ENCODE results near the gene MCM5.

Gene MCM5

DNA sequence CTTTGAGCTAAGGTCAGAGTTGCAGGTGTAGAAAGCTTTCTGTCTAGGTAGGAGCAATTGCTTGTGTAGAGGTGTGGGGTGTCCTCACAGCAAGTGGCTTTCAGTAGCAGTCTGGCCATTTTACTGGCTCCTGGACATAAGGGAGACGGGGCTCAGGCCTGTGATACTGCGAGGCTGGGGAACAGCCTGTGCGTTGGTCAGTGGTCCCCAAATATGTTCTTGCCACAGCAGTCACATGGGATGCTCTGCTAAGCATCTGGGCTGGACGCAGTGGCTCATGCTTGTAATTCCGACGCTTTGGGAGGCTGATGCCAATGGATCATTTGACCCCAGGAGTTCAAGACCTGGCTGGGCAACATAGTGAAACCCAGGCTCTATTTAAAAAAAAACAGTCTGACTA lies 1.9 kb downstream of the MCM5 start:
- Histone ChIP-seq H3K27me3 (ENCODE audit: insufficient read depth, low read depth, severe bottlenecking) (no peaks in the 10 kb centered on the region), H3K27ac (no peak overlapping the region), H3K4me3 (ENCODE audit: low read depth, low read length) (no peak overlapping the region), H3K36me3 (peaks cover 58% of the 10 kb centered on the region), H3K9me3 (ENCODE audit: severe bottlenecking) (peaks cover 5% of the 10 kb centered on the region)
- DNase-seq, result no peak
- TF ChIP-seq, protein P1, sequence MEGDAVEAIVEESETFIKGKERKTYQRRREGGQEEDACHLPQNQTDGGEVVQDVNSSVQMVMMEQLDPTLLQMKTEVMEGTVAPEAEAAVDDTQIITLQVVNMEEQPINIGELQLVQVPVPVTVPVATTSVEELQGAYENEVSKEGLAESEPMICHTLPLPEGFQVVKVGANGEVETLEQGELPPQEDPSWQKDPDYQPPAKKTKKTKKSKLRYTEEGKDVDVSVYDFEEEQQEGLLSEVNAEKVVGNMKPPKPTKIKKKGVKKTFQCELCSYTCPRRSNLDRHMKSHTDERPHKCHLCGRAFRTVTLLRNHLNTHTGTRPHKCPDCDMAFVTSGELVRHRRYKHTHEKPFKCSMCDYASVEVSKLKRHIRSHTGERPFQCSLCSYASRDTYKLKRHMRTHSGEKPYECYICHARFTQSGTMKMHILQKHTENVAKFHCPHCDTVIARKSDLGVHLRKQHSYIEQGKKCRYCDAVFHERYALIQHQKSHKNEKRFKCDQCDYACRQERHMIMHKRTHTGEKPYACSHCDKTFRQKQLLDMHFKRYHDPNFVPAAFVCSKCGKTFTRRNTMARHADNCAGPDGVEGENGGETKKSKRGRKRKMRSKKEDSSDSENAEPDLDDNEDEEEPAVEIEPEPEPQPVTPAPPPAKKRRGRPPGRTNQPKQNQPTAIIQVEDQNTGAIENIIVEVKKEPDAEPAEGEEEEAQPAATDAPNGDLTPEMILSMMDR (IDR thresholded peaks at IDR 0.05; ENCODE audit: low read depth, low read length), result no peak

DNA sequence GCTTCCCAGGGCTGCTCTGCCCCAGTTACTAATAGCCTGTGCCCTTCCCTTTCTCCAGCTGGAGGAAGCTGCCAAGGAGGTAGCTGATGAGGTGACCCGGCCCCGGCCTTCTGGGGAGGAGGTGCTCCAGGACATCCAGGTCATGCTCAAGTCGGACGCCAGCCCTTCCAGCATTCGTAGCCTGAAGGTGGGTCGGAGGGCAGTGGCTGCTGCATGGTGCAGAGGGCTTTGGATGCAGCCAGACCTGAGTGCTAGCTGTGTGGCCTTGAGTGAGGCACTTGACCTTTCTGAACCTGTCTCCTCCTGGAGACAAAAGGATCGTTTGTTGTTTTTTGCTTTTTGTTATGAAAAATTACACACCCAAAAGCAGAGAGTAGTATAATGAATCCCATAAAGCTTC lies 3.4 kb downstream of the MCM5 start:
- Histone ChIP-seq H3K9me3 (ENCODE audit: severe bottlenecking) (peaks cover 5% of the 10 kb centered on the region), H3K27ac (no peak overlapping the region), H3K4me3 (ENCODE audit: low read depth, low read length) (no peak overlapping the region), H3K27me3 (ENCODE audit: insufficient read depth, low read depth, severe bottlenecking) (no peaks in the 10 kb centered on the region), H3K36me3 (peaks cover 73% of the 10 kb centered on the region)
- DNase-seq, result no peak
- TF ChIP-seq, protein P1 (IDR thresholded peaks at IDR 0.05; ENCODE audit: low read depth, low read length), result no peak

DNA sequence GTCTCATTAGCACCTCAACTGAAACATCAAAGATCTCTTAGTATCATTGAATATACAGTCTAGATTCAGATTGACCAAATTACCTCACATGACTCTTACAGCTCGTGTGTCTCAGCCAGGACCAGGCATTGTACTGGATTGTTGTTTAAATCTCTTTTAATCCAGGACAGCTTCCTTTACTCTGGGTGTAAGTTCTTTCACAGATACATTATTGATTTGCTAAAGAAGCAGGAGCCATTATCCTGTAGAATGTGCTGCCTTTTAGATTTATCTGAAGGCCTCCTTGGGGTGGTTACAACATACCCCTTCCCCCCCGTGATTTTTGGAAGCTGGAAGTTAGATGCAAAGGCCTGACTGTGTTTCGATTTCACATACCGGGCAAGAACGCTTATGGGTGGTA lies 4.2 kb downstream of the MCM5 start:
- peaks cover 81% of the 10 kb centered on the region for H3K36me3 ChIP-seq
- H3K27ac ChIP-seq, result no peak overlapping the region

DNA sequence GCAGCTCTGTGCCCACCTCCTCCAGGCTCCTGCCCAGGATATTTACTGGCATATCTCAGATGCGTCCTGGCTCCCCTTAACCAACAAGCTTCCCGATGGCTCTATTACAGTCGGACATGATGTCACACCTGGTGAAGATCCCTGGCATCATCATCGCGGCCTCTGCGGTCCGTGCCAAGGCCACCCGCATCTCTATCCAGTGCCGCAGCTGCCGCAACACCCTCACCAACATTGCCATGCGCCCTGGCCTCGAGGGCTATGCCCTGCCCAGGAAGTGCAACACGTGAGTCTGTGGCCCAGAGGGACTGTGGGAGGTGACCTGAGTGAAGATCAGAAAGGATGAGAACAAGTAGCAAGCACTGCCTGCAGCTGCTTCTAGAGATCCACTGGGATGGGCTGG lies 6.5 kb downstream of the MCM5 start:
- Histone ChIP-seq H3K36me3 (peaks cover 95% of the 10 kb centered on the region), H3K4me3 (ENCODE audit: low read depth, low read length) (no peak overlapping the region), H3K9me3 (ENCODE audit: severe bottlenecking) (no peaks in the 10 kb centered on the region), H3K27ac (no peak overlapping the region), H3K27me3 (ENCODE audit: insufficient read depth, low read depth, severe bottlenecking) (no peaks in the 10 kb centered on the region)
- no peak for DNase-seq
- TF ChIP-seq, protein P1 (IDR thresholded peaks at IDR 0.05; ENCODE audit: low read depth, low read length), result no peak

More for the DNA sequence above, 4.2 kb downstream of the MCM5 start:
- Histone ChIP-seq H3K27me3 (ENCODE audit: insufficient read depth, low read depth, severe bottlenecking) (no peaks in the 10 kb centered on the region), H3K9me3 (ENCODE audit: severe bottlenecking) (no peaks in the 10 kb centered on the region), H3K4me3 (ENCODE audit: low read depth, low read length) (no peak overlapping the region)
- DNase-seq, result no peak
- TF ChIP-seq, protein P1 (IDR thresholded peaks at IDR 0.05; ENCODE audit: low read depth, low read length), result no peak

DNA sequence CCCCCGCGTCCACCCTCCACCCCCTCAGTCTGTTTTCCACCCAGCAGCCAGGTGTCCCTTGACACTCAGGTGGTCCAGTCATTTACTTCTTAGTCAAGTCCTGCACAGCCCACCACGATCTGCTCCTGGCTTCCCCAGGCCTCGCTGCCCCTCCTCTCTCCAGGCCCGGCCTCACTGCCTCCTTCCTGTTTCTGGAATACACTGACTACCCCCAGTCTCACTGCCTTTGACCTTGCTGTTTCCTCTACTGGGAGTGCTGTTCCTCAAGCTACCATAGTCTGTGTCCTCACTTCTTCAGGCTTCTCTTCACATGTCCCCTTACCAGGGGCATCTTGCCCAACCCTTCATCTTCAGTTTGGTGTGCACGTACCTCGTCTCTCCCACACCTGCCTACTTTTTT lies 7.4 kb downstream of the MCM5 start:
- peaks cover 98% of the 10 kb centered on the region for H3K36me3 ChIP-seq
- no peak overlapping the region for H3K27ac ChIP-seq
- TF ChIP-seq, protein P1 (IDR thresholded peaks at IDR 0.05; ENCODE audit: low read depth, low read length), result no peak
- DNase-seq, result no peak
- H3K27me3 ChIP-seq (ENCODE audit: insufficient read depth, low read depth, severe bottlenecking), result no peaks in the 10 kb centered on the region
- no peaks in the 10 kb centered on the region for H3K9me3 ChIP-seq (ENCODE audit: severe bottlenecking)
- no peak overlapping the region for H3K4me3 ChIP-seq (ENCODE audit: low read depth, low read length)

Data from WERI-Rb-1 (cell line).